Hepatocyte (in vitro differentiated cells): ENCODE measurements around the gene SOWAHD. TPM values are rescaled to one million over a fixed set of nuclear protein-coding genes. Genes with fewer than 3 reads are reported as not detected.
"Not testable (repeated sequence)": the region's sequence is repeated elsewhere in the genome, so short reads cannot be mapped to it uniquely, and the experiment has no call there.

Experiments
- DNase-seq: peaks from one replicate; pipeline ENCODE4 v3.0.0-alpha.2; 2016; ENCODE audit warnings: low spot score
- H2AFZ ChIP-seq: fragments of 200-600 bp; sonication (generic); 2 replicates; pipeline ENCODE4 v1.6.0; 2016; ENCODE audit warnings: antibody characterized with exemption, mild to moderate bottlenecking
- H3K27ac ChIP-seq: fragments of 200-600 bp; sonication (generic); 2 replicates; pipeline ENCODE4 v1.5.1; 2016; ENCODE audit warnings: mild to moderate bottlenecking
- H3K27me3 ChIP-seq: fragments of 200-600 bp; sonication (generic); 2 replicates; pipeline ENCODE4 v1.6.1; 2016
- H3K36me3 ChIP-seq: fragments of 200-600 bp; sonication (generic); replicated peaks from 2 replicates; pipeline ENCODE4 v1.5.1; 2016; ENCODE audit warnings: low read depth; ENCODE audit not compliant: insufficient read depth
- H3K4me1 ChIP-seq: fragments of 200-600 bp; sonication (generic); 2 replicates; pipeline ENCODE4 v1.5.1; 2016; ENCODE audit warnings: mild to moderate bottlenecking, moderate library complexity; ENCODE audit not compliant: insufficient read depth
- H3K4me2 ChIP-seq: fragments of 200-600 bp; sonication (generic); 2 replicates; pipeline ENCODE4 v1.6.0; 2016
- H3K4me3 ChIP-seq: fragments of 200-600 bp; sonication (generic); 2 replicates; pipeline ENCODE4 v1.5.1; 2016; ENCODE audit warnings: mild to moderate bottlenecking
- H3K79me2 ChIP-seq: fragments of 200-600 bp; sonication (generic); 2 replicates; pipeline ENCODE4 v1.6.0; 2017; ENCODE audit warnings: mild to moderate bottlenecking
- H3K9me2 ChIP-seq: fragments of 200-600 bp; sonication (generic); replicated peaks from 2 replicates; pipeline ENCODE4 v1.6.0; 2017; ENCODE audit warnings: mild to moderate bottlenecking; ENCODE audit not compliant: insufficient read depth
- H3K9me3 ChIP-seq: fragments of 200-600 bp; sonication (generic); 2 replicates; pipeline ENCODE4 v1.5.1; 2016; ENCODE audit warnings: low read depth, mild to moderate bottlenecking
- H4K20me1 ChIP-seq: fragments of 200-600 bp; sonication (generic); 2 replicates; pipeline ENCODE4 v1.6.0; 2016; ENCODE audit warnings: mild to moderate bottlenecking; ENCODE audit not compliant: insufficient read depth, poor library complexity, severe bottlenecking
- CTCF ChIP-seq: fragments of 200-600 bp; sonication (generic); IDR thresholded peaks from 2 replicates; pipeline ENCODE4 v1.5.1; 2016; ENCODE audit warnings: antibody characterized with exemption, mild to moderate bottlenecking; ENCODE audit not compliant: poor library complexity
- EZH2 ChIP-seq: fragments of 200-600 bp; sonication (generic); IDR thresholded peaks from 2 replicates; pipeline ENCODE4 v1.6.1; 2016; ENCODE audit warnings: antibody characterized with exemption, mild to moderate bottlenecking, borderline replicate concordance
- EZH2phosphoT487 ChIP-seq: fragments of 200-600 bp; sonication (generic); IDR thresholded peaks from one replicate; pipeline ENCODE4 v1.6.1; 2018; ENCODE audit warnings: antibody characterized with exemption, mild to moderate bottlenecking, low read depth, moderate library complexity; ENCODE audit not compliant: unreplicated experiment, severe bottlenecking
- WGBS: methylation state at CpG from one replicate; pipeline ENCODE4 v1.1.6; 2016; ENCODE audit warnings: low lambda C conversion rate; ENCODE audit errors: missing lambda C conversion rate; 5-methylcytosine and 5-hydroxymethylcytosine counted together
- polyA plus RNA-seq: library from polyadenylated mRNA; unstranded; fragments of >200 nt; fragmentation: Nextera tagmentation; extraction: Ambion mirVana; gene quantifications from 2 replicates; pipeline ENCODE4 v1.2.1, GENCODE V29; 2016
- total RNA-seq: library from RNA; depleted of rRNA; stranded (reverse); fragments of >200 nt; gene quantifications from 2 replicates; pipeline ENCODE4 v1.2.3, GENCODE V29; 2014

The SOWAHD gene
- total and polyA plus RNA-seq, 2 experiments from 2014 or later = 1.00 to 2.0 TPM

- 83% methylated on average over 6 of the region's 6 CpGs for WGBS
- DNase-seq = no peak
- no peaks in the 10 kb centered on the region for H3K79me2 ChIP-seq
- no peaks in the 10 kb centered on the region for H3K36me3 ChIP-seq
- H3K4me2 ChIP-seq = no peak overlapping the region
- TF ChIP-seq EZH2 (no peak), CTCF (no peak), EZH2phosphoT487 (no peak)
- no peaks in the 10 kb centered on the region for H3K4me1 ChIP-seq
- H2AFZ ChIP-seq = no peak overlapping the region
- H3K9me3 ChIP-seq = no peaks in the 10 kb centered on the region
- no peak overlapping the region for H3K4me3 ChIP-seq
- H4K20me1 ChIP-seq = no peaks in the 10 kb centered on the region
- no peaks in the 10 kb centered on the region for H3K27me3 ChIP-seq
- no peak overlapping the region for H3K27ac ChIP-seq
- no peaks in the 10 kb centered on the region for H3K9me2 ChIP-seq
These were observed 5.5 kb downstream of the SOWAHD start for GRCh38 chrX:119763836-119764387.

GRCh38 chrX:119768436-119768835 lies 10.0 kb downstream of the SOWAHD start:
- not testable (repeated sequence) for H3K4me2 ChIP-seq, H3K9me3 ChIP-seq, H3K27ac ChIP-seq, H4K20me1 ChIP-seq, H3K4me3 ChIP-seq, H3K79me2 ChIP-seq, H3K36me3 ChIP-seq, H3K27me3 ChIP-seq, H3K4me1 ChIP-seq, H3K9me2 ChIP-seq, DNase-seq, H2AFZ ChIP-seq
- 81% methylated on average over 11 of the region's 11 CpGs for WGBS

- not testable (repeated sequence) for H3K4me1 ChIP-seq, H3K27ac ChIP-seq, DNase-seq, H3K9me3 ChIP-seq, H4K20me1 ChIP-seq, H2AFZ ChIP-seq, H3K36me3 ChIP-seq, H3K4me2 ChIP-seq, H3K79me2 ChIP-seq, H3K9me2 ChIP-seq, H3K27me3 ChIP-seq, H3K4me3 ChIP-seq
- 73% methylated on average over 3 of the region's 3 CpGs for WGBS
These were observed 11.0 kb downstream of the SOWAHD start for GRCh38 chrX:119769388-119769787.

GRCh38 chrX:119775517-119776238 lies 17.3 kb downstream of the SOWAHD start:
- no peaks in the 10 kb centered on the region for H3K9me2 ChIP-seq
- 82% methylated on average over 15 of the region's 15 CpGs for WGBS
- H3K9me3 ChIP-seq = no peaks in the 10 kb centered on the region
- H3K27ac ChIP-seq = no peak overlapping the region
- no peaks in the 10 kb centered on the region for H3K79me2 ChIP-seq
- no peak overlapping the region for H3K4me3 ChIP-seq
- H3K36me3 ChIP-seq = no peaks in the 10 kb centered on the region
- no peaks in the 10 kb centered on the region for H4K20me1 ChIP-seq
- H3K4me1 ChIP-seq = no peaks in the 10 kb centered on the region
- DNase-seq = no peak
- no peak overlapping the region for H3K4me2 ChIP-seq
- TF ChIP-seq EZH2phosphoT487 = no peak
- TF ChIP-seq EZH2 = no peak
- TF ChIP-seq CTCF = no peak
- H2AFZ ChIP-seq = no peak overlapping the region
- H3K27me3 ChIP-seq = no peaks in the 10 kb centered on the region
